ENCODE measurements around the gene DOCK1.

Gene DOCK1

DNA sequence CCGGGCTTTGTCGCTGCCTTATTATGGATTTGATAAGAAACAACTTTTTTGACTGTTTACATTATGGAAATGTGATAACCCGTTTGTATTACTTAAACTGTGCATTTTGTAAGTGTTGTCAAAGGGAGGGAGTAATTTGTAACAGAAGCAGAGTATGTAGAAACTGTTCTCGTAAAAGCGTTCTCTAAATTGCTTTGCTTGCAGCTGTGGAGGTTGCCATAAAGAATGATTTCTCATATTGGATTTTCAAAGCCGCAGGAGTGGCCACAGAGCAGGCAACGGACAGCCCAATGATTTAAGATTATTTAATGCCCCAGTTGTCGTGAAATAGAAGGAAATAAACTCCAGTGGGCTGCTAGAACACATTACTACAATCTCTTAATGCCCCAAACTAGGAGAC, 405.2 kb downstream of the DOCK1 start:
- H3K27ac Mint-ChIP-seq, result peak overlapping the region; percentile 30
- no peak overlapping the region for H3K4me3 Mint-ChIP-seq
- H3K9me3 Mint-ChIP-seq, result no peaks in the 10 kb centered on the region
- no peaks in the 10 kb centered on the region for H3K36me3 Mint-ChIP-seq (ENCODE audit: low read depth)
- TF ChIP-seq, protein P1, sequence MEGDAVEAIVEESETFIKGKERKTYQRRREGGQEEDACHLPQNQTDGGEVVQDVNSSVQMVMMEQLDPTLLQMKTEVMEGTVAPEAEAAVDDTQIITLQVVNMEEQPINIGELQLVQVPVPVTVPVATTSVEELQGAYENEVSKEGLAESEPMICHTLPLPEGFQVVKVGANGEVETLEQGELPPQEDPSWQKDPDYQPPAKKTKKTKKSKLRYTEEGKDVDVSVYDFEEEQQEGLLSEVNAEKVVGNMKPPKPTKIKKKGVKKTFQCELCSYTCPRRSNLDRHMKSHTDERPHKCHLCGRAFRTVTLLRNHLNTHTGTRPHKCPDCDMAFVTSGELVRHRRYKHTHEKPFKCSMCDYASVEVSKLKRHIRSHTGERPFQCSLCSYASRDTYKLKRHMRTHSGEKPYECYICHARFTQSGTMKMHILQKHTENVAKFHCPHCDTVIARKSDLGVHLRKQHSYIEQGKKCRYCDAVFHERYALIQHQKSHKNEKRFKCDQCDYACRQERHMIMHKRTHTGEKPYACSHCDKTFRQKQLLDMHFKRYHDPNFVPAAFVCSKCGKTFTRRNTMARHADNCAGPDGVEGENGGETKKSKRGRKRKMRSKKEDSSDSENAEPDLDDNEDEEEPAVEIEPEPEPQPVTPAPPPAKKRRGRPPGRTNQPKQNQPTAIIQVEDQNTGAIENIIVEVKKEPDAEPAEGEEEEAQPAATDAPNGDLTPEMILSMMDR (IDR thresholded peaks at IDR 0.05), result no peak
- DNase-seq, result no peak
- H3K27me3 Mint-ChIP-seq (ENCODE audit: low read depth, poor library complexity), result peaks cover 7% of the 10 kb centered on the region
- peaks cover 22% of the 10 kb centered on the region for H3K4me1 Mint-ChIP-seq

DNA sequence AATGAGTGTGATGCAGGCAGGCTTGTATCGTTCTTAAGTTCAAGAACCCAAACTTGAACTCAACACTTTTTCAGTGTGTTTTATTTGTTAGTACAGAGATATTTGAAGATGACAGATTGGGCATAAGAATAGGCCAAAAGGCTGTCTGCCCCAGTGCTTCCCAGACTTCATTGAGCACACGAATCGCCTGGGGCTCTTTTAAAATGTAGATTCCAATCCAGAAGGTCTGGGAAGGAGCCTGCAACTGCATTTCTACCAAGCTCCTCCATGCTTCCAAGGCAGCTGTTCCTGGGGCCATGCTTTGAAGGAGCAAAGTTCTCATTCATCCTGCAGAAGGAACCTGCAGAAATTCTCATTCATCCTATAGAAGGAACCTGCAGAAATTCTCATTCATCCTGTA, 405.7 kb downstream of the DOCK1 start:
- Mint-ChIP-seq H3K4me3 (no peak overlapping the region), H3K4me1 (peaks cover 20% of the 10 kb centered on the region), H3K27ac (no peak overlapping the region), H3K27me3 (ENCODE audit: low read depth, poor library complexity) (peaks cover 7% of the 10 kb centered on the region), H3K9me3 (no peaks in the 10 kb centered on the region), H3K36me3 (ENCODE audit: low read depth) (no peaks in the 10 kb centered on the region)
- DNase-seq, result no peak
- TF ChIP-seq, protein P1 (IDR thresholded peaks at IDR 0.05), result no peak

DNA sequence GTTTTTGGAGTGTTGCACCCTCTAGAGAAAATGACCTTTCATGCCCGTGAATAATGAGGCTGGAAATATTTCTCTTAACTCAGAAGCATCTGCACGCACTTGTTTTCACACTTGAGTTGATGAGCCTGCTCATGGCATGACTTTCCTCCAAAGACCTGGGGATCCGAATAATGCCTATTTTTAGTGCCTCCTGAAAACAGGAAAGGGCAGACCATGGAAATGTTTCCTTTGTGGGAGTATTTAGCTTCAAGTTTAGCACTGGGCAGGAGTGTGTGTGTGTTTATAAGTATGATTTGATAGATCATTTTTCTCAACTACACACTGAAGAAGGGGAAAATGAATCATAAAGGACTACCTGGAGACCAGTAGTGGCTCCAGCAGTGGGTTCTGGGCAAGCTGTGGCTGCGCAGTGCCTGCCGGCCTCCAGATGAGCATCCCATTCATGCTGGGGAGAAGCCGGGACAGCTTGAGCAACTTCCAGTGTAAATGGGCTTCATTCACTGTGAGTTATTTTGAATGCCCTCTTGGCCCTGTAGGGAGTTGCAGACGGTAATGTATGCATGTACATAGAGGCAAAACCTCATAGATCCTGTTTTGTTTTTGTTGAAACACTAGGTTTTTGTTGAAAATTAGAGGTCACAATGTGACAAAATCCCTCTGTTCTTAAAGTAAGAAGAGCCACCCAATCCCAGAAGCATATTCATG, 408.9 kb downstream of the DOCK1 start:
- no peak overlapping the region for H3K27ac Mint-ChIP-seq
- TF ChIP-seq, protein P1 (IDR thresholded peaks at IDR 0.05), result no peak
- peaks cover 7% of the 10 kb centered on the region for H3K27me3 Mint-ChIP-seq (ENCODE audit: low read depth, poor library complexity)
- H3K4me1 Mint-ChIP-seq, result peaks cover 32% of the 10 kb centered on the region
- H3K4me3 Mint-ChIP-seq, result no peak overlapping the region
- H3K9me3 Mint-ChIP-seq, result no peaks in the 10 kb centered on the region
- no peaks in the 10 kb centered on the region for H3K36me3 Mint-ChIP-seq (ENCODE audit: low read depth)
- no peak for DNase-seq

DNA sequence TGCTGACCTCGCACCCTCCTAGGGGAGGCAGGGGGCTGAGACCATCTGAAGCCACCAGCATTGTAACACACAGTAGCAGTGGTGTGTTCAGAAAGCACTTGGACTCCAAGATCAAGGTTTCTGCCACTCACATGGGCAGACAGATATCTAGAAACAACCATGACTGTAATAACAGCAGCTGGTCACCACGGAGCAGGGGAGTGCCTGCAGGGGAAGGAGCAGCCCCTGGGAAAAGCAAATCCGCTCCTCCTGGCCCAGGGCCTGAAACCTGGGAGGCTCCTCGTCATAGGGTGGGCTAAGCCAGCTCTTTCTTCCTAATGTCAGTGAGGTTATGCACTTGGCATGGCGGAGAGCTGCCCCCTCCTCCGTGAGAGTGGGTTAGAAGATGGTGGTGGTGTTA, 409.6 kb downstream of the DOCK1 start:
- TF ChIP-seq, protein P1 (IDR thresholded peaks at IDR 0.05), result no peak
- H3K27me3 Mint-ChIP-seq (ENCODE audit: low read depth, poor library complexity), result peaks cover 4% of the 10 kb centered on the region
- H3K4me1 Mint-ChIP-seq, result peaks cover 35% of the 10 kb centered on the region
- no peaks in the 10 kb centered on the region for H3K9me3 Mint-ChIP-seq
- H3K36me3 Mint-ChIP-seq (ENCODE audit: low read depth), result no peaks in the 10 kb centered on the region
- no peak for DNase-seq
- no peak overlapping the region for H3K27ac Mint-ChIP-seq
- H3K4me3 Mint-ChIP-seq, result no peak overlapping the region

DNA sequence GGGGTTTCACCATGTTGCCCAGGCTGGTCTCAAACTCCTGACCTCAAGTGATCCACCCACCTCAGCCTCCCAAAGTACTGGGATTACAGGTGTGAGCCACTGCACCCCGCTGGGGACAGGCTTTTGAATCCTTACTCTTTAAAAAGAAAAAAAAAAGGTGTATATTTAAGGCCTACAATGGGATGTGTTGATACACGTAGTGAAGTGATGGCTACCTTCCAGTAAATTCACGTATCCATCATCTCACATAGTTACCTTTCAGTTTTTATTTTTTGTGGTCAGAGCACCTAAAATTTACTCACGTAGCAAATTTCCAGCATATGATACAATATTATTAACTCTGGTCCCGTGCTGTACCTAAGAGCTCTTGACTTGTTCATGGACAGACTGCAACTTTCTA, 410.7 kb downstream of the DOCK1 start:
- Mint-ChIP-seq H3K4me1 (peaks cover 33% of the 10 kb centered on the region), H3K36me3 (ENCODE audit: low read depth) (no peaks in the 10 kb centered on the region), H3K27ac (no peak overlapping the region), H3K4me3 (no peak overlapping the region), H3K27me3 (ENCODE audit: low read depth, poor library complexity) (no peaks in the 10 kb centered on the region), H3K9me3 (no peaks in the 10 kb centered on the region)
- TF ChIP-seq, protein P1 (IDR thresholded peaks at IDR 0.05), result no peak
- no peak for DNase-seq

DNA sequence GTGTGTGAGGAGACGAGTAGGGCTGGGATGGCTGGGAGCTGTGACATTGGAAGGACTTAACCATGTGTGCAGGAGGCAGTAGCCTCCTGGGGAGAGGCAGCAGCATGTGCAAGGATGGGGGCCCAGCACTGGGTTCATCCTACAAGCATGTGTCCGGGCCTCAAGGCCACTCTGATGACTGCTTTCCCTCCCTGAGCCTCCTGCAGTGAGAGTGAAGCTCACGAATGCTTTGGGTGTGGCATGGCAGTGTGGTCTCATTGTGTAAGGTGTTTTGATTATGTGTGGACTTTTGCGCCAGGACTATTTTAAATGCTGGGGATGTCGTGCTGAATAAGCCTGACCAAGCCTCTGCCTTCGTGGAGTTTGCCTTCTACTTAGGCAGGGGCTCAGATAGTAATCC, 413.2 kb downstream of the DOCK1 start:
- Mint-ChIP-seq H3K36me3 (ENCODE audit: low read depth) (no peaks in the 10 kb centered on the region), H3K27ac (peak overlapping the region; percentile 8), H3K27me3 (ENCODE audit: low read depth, poor library complexity) (peaks cover 4% of the 10 kb centered on the region), H3K4me1 (peaks cover 30% of the 10 kb centered on the region), H3K4me3 (no peak overlapping the region), H3K9me3 (no peaks in the 10 kb centered on the region)
- TF ChIP-seq, protein P1 (IDR thresholded peaks at IDR 0.05), result no peak
- DNase-seq, result no peak

Data from nephron progenitor cell (in vitro differentiated cells).